HG02678 (cell line): ENCODE data around the gene LCE3E.

Experiments
- ATAC-seq: cut with Tn5 transposase; IDR thresholded peaks from one replicate; pipeline ENCODE4 v1.9.1; 2021; ENCODE audit warnings: mild to moderate bottlenecking, moderate library complexity; ENCODE audit not compliant: unreplicated experiment

Gene LCE3E

GRCh38 chr1:152517237-152517811, 49.3 kb downstream of the LCE3E start:
- no peak for ATAC-seq

DNA sequence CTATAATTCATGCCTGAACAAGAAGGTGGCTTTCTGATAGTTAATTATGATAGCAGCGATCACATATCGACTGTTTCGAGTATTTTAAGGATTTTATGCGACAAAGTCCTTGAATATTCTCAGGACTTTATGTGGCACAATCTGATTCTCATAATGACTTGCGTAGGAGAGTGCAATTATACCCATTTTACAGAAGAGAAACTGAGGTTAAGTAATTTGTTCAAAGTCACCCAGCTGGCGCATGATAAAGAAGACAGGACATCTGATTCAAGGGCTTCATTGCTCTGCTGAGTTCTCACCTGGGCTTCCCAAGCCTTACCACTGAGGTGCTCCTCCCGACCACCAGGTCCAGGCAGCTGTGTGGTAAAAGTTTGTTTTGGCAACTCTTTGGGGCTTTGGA, 50.5 kb downstream of the LCE3E start:
- ATAC-seq, result no peak
